NCI-H187 (cell line): ENCODE measurements around the gene ADARB2.

Experiments used
- DNase-seq, 2 experiments: peaks; one replicate each; lab custom pipeline; 2025; lab: John Stamatoyannopoulos, UW

Gene ADARB2

DNA sequence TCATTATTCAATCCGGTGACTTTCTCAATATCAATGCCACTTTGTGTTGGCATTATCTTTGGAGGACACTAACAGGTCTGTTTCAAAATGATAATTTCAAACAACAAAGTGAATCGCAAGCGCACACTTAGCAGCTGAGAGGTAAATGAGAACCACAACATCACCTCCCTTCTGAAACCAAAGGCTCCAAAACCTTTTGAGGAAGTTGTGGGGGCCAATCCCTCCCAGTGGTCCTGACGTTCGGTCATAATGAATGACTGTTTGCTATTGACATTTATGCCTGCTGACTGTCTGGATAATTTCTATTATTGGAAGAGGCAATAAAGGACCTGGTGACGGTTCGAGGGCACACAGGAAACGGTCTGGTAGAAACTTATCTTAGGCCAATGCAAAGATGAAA, 1.8 kb downstream of the ADARB2 start:
- DNase-seq, result no peak

DNA sequence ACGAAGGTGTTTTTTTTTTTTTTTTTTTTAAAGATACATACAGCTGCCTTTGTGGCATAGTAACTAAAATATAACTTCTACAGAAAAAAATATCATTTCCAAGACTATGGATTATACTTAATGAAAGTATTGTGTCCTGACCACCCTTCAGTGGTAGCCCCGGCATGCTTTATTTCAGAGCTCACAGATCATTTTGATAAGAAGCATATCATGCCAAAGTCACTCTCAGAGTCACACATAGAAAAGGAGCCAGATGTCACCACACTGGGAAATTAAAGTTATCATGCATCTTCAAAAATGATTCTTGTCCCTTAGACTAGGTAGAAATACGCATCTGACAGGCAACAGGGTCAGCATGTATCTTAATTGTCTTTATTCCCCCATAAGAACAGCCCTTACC, 3.0 kb downstream of the ADARB2 start:
- no peak for DNase-seq

DNA sequence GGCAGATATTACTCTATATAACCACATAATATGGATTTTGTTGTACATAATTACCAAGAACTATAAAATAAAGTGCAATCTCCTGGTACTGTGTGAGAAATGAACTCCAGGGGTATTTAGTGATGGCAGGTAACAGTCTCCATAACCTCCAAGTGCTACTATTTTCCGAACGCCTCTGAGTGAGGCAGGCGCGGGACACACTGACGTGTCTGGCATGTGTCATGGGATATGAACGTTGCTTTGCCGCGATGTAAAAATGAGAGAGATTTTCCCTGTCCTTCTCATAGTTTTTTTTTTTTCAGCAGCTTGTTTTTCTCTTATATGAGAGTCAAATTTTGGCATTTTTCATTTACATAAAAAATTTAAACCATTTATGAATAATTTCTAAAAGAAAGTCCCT, 3.6 kb downstream of the ADARB2 start:
- no peak for DNase-seq

DNA sequence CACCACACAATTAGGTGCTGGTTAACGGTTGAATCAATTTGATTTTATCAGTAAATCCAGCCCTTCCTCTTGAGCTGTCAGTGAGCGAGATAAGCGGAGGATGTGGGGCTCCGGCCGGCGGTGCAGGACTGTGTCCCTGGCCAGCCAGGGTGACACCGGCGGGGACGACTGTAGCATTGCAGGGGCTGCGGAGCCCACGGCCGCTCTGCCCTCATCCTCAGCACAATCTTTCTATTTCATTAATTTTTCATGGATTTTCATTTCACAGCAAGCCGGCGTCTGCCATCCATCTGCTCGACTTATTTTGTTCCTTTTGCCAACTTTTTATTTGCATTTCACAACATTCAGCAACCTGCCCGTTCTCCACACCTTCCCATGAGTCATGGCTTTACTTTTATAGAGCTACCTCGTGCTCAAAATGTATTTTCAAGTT, 4.7 kb downstream of the ADARB2 start:
- DNase-seq, result no peak

DNA sequence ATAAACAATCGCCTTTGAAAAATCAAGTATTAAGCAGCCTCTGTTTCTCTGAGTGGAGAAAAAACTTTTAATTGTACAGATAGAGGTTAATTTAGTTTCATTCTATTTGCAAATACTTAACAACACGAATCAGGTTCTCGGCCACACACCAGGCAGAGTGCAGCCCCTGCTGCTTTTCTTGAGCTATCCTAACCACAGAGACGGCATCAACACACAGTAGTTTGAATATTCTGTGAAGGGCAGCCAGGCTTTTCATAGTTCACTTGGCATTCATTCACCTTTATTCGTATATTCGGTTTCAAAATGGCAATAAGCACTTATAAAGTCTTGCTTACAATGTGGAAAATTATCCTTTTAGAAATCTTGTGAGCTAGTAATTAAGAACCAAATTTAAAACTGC, 5.7 kb downstream of the ADARB2 start:
- DNase-seq, result no peak

- no peak for DNase-seq
Observed at GRCh38 chr10:1729751-1730150, 7.6 kb downstream of the ADARB2 start.

GRCh38 chr10:1726861-1727260, 10.5 kb downstream of the ADARB2 start:
- DNase-seq, result no peak

DNA sequence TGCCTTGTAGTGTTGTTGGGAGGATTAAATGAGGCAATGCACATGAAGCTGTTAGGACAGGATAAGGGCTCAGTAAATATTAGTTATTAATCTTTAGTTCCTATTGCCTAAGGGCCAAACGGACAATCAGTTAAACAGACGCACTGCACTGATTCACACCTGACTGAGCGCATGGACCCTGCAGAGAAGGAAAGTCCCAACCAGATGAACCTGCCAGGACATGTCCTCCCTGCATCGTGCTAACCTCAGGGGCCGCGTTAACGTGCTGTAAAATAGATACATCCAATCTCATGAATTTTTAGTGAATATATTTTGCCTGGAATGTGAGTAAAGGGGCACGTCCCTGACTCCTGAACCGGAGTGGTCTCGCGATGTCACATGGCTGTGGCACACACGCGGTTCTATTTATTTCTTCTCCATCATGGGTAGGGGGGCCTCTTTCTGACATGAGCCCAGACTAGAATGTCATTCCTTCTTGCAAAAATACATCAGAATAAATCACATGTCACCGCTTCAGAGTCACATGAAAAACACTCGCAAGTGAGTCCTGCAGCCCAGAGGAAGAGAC, 12.3 kb downstream of the ADARB2 start:
- DNase-seq, result no peak

- DNase-seq, result no peak
Observed at GRCh38 chr10:1716839-1717238, 20.5 kb downstream of the ADARB2 start.

- no peak for DNase-seq
Observed at GRCh38 chr10:1715821-1716220, 21.5 kb downstream of the ADARB2 start.

- no peak for DNase-seq
Observed at GRCh38 chr10:1712944-1713671, 24.2 kb downstream of the ADARB2 start.

DNA sequence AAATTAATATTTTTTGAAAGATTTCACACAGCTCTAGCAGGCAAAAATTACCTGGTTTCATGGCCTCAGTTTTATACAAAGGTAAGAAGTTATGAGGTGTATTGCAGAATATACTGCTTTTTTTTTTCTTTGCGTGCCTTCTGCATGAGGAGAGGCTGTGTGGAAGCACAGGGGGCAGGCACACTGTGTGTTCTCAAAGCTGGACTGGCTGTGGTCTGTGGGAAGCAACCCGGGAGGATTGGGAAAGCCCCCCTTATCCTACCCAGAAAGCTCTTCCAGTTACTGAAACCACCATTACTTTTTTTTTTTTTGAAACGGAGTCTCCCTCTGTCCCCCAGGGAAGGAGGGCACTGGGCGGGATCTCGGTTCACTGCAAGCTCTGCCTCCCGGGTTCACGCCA, 25.0 kb downstream of the ADARB2 start:
- DNase-seq, result no peak

- no peak for DNase-seq
Observed at GRCh38 chr10:1709161-1709560, 28.2 kb downstream of the ADARB2 start.

- no peak for DNase-seq
Observed at GRCh38 chr10:1708746-1709145, 28.6 kb downstream of the ADARB2 start.

- no peak for DNase-seq
Observed at GRCh38 chr10:1706711-1707110, 30.6 kb downstream of the ADARB2 start.

GRCh38 chr10:1706256-1706655, 31.1 kb downstream of the ADARB2 start:
- no peak for DNase-seq

DNA sequence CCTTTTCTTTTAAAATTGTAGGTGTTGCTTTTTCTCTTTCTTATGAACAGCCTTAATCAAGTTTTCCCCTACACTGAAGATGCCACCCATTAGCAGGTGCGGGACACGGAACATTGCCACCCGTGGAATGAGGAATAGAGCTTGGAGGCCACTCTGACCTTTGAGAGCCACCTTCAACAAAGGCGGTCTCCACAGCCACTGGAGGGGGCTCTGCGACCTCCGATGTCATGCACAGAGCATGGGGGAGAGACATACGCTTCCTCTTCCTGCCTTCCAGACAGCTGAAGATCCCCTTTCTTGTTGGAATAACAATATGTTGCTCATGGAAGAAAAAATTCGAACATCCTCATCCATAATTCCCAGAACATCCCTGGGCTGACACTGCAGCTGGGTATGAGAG, 39.1 kb downstream of the ADARB2 start:
- no peak for DNase-seq

DNA sequence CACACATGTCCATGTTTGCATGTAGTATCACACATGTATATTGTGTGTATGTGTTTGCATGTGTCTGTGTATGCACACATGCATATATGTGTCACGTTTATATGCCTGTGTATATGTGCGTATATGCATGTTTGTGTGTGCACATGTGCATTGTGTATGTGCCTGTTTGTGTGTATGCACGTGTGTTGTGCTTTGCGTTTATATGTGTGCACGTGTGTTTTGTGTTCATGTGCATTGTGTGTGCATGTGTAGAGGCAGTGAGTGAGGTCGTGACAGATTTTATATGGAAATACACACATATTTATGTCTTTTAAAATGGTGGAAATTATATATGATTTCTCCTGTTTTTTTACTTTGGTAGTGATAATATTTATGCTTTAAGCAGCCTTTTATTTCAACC, 41.2 kb downstream of the ADARB2 start:
- DNase-seq, result no peak

GRCh38 chr10:1690086-1690485, 47.2 kb downstream of the ADARB2 start:
- DNase-seq, result no peak

DNA sequence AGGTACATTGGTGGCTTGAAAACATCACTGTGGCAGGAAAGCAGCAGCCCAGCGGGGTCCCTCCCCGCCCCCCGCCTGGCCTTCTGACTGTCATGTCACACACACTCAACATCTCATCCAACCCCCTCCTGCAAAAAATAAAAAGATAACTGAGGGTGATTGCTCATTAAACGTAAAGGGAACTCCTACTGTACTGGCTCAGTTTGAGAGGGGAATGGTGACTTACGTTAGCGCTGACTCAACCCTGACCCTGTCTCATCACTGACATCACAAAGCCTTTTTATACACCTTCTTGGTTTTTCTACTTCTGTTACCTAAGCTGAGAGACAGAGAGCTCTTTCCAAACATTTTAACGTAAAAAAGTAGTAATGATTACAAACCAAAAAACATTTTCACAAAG, 48.8 kb downstream of the ADARB2 start:
- DNase-seq, result no peak

DNA sequence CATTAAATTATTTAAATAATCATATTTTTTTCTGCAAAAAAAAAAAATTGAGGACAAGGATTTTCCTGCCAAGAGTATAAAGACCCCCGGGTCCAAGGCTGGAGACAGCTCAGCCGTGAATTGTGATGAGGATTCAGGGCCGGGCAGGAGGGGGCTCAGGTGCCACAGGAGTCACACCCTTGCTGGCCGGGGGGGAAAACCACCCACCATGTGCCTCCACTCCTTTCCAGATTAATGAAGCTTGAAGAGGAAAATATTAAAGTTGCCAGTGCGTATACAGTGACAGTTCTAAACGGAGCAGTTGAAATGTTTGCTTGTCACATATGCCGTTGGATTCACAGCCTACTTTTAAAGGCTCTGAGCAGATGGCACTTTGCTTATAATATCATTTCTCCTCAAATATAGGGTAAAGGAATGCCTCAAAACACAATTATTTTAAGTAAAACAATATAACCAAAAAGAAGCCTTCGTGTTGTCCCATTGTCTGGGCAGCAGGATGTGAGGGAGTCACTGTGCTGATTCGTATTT, 49.6 kb downstream of the ADARB2 start:
- no peak for DNase-seq

DNA sequence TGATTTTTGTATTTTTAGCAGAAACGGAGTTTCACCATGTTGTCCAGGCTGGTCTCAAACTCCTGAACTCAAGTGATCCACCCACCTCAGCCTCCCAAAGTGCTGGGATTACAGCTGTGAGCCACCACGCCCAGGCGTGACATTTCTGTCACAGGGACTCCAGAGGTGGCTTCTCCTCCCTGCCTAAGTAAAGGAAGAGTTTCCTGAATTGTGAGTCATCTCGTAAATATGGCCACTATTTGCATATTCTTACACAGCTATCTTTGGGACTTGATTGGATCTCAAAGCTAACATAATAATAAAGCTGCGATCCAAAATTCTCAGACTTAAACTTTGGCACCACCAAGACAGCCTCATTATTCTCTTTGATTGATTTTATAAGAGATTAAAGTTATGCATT, 50.1 kb downstream of the ADARB2 start:
- DNase-seq, result no peak

DNA sequence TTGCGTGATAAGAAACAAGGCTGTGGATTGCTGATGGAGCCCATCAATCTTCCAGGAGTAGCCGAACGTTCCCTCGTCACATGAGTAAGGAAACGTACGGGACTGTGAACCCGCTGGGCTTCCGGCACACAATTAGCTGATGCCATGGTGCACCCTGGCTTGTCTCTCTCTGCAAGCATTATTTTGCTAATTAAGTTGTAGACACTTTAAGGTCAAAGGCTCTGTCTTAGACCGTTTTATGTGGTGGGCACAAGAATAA, 50.9 kb downstream of the ADARB2 start:
- DNase-seq, result no peak
